Fibroblast of lung (primary cell): ENCODE measurements around the gene IP6K2. TPM values are rescaled to one million over a fixed set of nuclear protein-coding genes. Genes with fewer than 3 reads are reported as not detected.

Experiments used
- DNase-seq, 2 donors: peaks; one replicate each; pipeline versions ENCODE4 v3.0.0 to v3.0.0-alpha.2; 2010; ENCODE audit warnings: low read depth in 2 of 2
- H2AFZ ChIP-seq: 2 replicates; pipeline ENCODE4 v1.5.1; 2012; ENCODE audit warnings: low read length, control low read depth, inconsistent platforms
- H3K27ac ChIP-seq: 2 replicates; pipeline ENCODE4 v1.5.1; 2011; ENCODE audit warnings: low read length, control low read depth; ENCODE audit not compliant: insufficient read depth
- H3K27me3 ChIP-seq: 2 replicates; pipeline ENCODE4 v1.5.1; 2011; ENCODE audit warnings: mild to moderate bottlenecking, low read length; ENCODE audit not compliant: control insufficient read depth, insufficient read depth
- H3K36me3 ChIP-seq: 2 replicates; pipeline ENCODE4 v1.5.1; 2011; ENCODE audit warnings: low read length; ENCODE audit not compliant: control insufficient read depth, insufficient read depth
- H3K4me1 ChIP-seq: 2 replicates; pipeline ENCODE4 v1.5.1; 2011; ENCODE audit warnings: low read length; ENCODE audit not compliant: control insufficient read depth, insufficient read depth; ENCODE audit errors: extremely low read depth
- H3K4me2 ChIP-seq: 2 replicates; pipeline ENCODE4 v1.5.1; 2011; ENCODE audit warnings: low read length, control low read depth; ENCODE audit not compliant: insufficient read depth; ENCODE audit errors: extremely low read depth
- H3K4me3 ChIP-seq, 4 experiments: fragments of 200-600 bp in 1 of 4; sonication (generic) in 1 of 4; replicated peaks in 1 of 4; 2 replicates each; pipeline ENCODE4 v1.5.1; 2011 to 2016; ENCODE audit warnings: low read length in 4 of 4, low read depth in 3 of 4, mild to moderate bottlenecking in 3 of 4, control low read depth in 2 of 4, inconsistent platforms in 1 of 4, mixed read lengths in 1 of 4; ENCODE audit not compliant: insufficient read depth in 1 of 4; ENCODE audit errors: control extremely low read depth in 1 of 4
- H3K79me2 ChIP-seq: 2 replicates; pipeline ENCODE4 v1.5.1; 2012; ENCODE audit warnings: mild to moderate bottlenecking, low read length, inconsistent platforms; ENCODE audit not compliant: control insufficient read depth, insufficient read depth
- H3K9ac ChIP-seq: 2 replicates; pipeline ENCODE4 v1.5.1; 2011; ENCODE audit warnings: mild to moderate bottlenecking, low read length, control low read depth; ENCODE audit not compliant: insufficient read depth
- H3K9me3 ChIP-seq: 2 replicates; pipeline ENCODE4 v1.5.1; 2012; ENCODE audit warnings: low read depth, low read length; ENCODE audit not compliant: control insufficient read depth, insufficient read depth
- H4K20me1 ChIP-seq: 2 replicates; pipeline ENCODE4 v1.5.1; 2011; ENCODE audit warnings: low read length; ENCODE audit not compliant: control insufficient read depth, insufficient read depth; ENCODE audit errors: extremely low read depth
- CTCF ChIP-seq, 2 donors: IDR thresholded peaks in 1 of 2; conservative IDR thresholded peaks in 1 of 2; 1 replicate in 1 of 2; 2 replicates in 1 of 2; pipeline ENCODE4 v1.5.1; 2011 to 2012; ENCODE audit warnings: low read length in 2 of 2, control low read depth in 1 of 2, inconsistent platforms in 1 of 2, low read depth in 1 of 2, mild to moderate bottlenecking in 1 of 2
- EZH2 ChIP-seq: IDR thresholded peaks from 2 replicates; pipeline ENCODE4 v1.5.1; 2012; ENCODE audit warnings: low read length, control low read depth, mild to moderate bottlenecking; ENCODE audit errors: missing control alignments
- polyA plus RNA-seq, 2 donors: library from polyadenylated mRNA; depleted of rRNA in 1 of 2; stranded (reverse) in 1 of 2; unstranded in 1 of 2; fragments of >200 nt; gene quantifications; 2 replicates each; pipeline ENCODE4 v1.2.1, GENCODE V29; 2011 to 2012; ENCODE audit warnings: missing spikeins in 1 of 2
- total RNA-seq: library from RNA; depleted of rRNA; stranded (reverse); fragments of >200 nt; gene quantifications from 2 replicates; pipeline ENCODE4 v1.2.1, GENCODE V29; 2014

IP6K2 gene
- total and polyA plus RNA-seq, 2 donors (not counting 1 experiment from before 2014, with no cell fraction given), result 53.5 to 58.9 TPM

DNA sequence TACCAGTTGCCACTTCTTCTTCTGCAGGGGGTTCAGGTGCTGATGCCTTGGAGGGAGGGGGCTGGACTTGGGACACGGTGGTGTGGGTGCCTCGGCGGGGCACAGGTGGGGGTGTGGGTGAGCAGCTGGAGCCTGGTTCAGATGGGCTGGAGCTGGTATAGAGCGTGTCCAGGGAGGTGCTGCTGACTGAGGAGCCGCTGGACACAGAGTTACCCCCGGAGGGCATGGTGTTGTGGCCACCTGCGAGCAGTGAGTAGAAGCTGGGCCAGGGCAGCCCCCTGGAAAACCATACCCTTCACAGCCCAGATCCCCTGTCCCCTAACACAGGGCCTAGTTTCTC, 35.5 kb downstream of the IP6K2 start:
- no peak overlapping the region for H3K4me2 ChIP-seq
- H3K9me3 ChIP-seq, result no peaks in the 10 kb centered on the region
- no peaks in the 10 kb centered on the region for H3K27me3 ChIP-seq
- peaks cover 14% of the 10 kb centered on the region for H3K79me2 ChIP-seq
- DNase-seq, result no peak
- peaks cover 31% of the 10 kb centered on the region for H3K36me3 ChIP-seq
- no peak overlapping the region for H3K4me3 ChIP-seq
- H3K9ac ChIP-seq, result no peak overlapping the region
- no peak overlapping the region for H3K27ac ChIP-seq
- no peak for TF ChIP-seq EZH2
- no peak for TF ChIP-seq CTCF (conservative IDR thresholded peaks at IDR 0.05 in 1 of 2, IDR thresholded peaks at IDR 0.05 in 1 of 2; ENCODE audit: low read depth in 1 of 2, low read length in 2 of 2)
- H3K4me1 ChIP-seq, result peaks cover 20% of the 10 kb centered on the region
- no peaks in the 10 kb centered on the region for H4K20me1 ChIP-seq
- no peak overlapping the region for H2AFZ ChIP-seq

DNA sequence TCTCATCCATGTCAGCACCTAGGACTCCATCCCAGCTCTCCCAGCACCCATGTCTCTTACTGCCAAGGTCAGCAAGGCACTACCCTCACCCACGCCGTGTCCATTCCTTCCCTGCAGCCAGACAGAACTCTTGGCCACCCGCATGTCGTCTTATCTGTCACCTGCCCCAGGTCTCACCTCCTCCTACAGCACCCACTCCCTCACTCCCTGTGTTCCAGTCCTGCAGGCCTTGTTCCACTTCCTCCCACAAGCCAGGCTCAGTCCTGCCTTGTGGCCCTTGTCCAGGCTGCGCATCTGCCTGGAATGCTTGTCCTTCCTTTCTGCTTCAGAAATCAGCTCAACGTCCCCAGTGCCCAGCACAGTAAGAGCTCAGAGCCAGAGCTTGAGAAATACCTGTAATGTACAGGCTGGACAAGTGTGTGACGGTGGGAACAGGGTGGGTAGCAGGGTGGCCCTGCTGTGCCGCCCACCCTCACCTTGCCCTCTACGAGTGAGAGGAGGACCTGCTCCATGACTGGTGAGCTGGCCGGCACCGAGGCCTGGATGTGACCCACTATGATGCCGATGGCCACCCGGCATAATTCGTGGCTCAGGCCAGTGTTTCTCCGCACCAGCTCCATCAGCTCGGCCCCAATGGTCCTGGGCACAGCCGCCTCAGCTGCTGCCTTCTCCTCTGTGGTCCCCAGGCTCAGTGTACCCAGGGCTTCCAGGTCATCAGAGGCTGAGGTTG, 36.0 kb downstream of the IP6K2 start:
- TF ChIP-seq EZH2 (no peak), CTCF (conservative IDR thresholded peaks at IDR 0.05 in 1 of 2, IDR thresholded peaks at IDR 0.05 in 1 of 2; ENCODE audit: low read depth in 1 of 2, low read length in 2 of 2) (no peak)
- Histone ChIP-seq H2AFZ (no peak overlapping the region), H3K27ac (no peak overlapping the region), H3K27me3 (no peaks in the 10 kb centered on the region), H3K4me3 (no peak overlapping the region), H3K9me3 (no peaks in the 10 kb centered on the region), H3K4me2 (no peak overlapping the region), H3K4me1 (peaks cover 17% of the 10 kb centered on the region), H3K9ac (no peak overlapping the region), H3K79me2 (peaks cover 14% of the 10 kb centered on the region), H4K20me1 (no peaks in the 10 kb centered on the region), H3K36me3 (peaks cover 34% of the 10 kb centered on the region)
- DNase-seq, result no peak

GRCh38 chr3:48679411-48680391, 37.3 kb downstream of the IP6K2 start:
- H3K9me3 ChIP-seq, result no peaks in the 10 kb centered on the region
- peaks cover 6% of the 10 kb centered on the region for H3K79me2 ChIP-seq
- peaks cover 17% of the 10 kb centered on the region for H3K4me1 ChIP-seq
- TF ChIP-seq EZH2 (no peak), CTCF (conservative IDR thresholded peaks at IDR 0.05 in 1 of 2, IDR thresholded peaks at IDR 0.05 in 1 of 2; ENCODE audit: low read depth in 1 of 2, low read length in 2 of 2) (no peak)
- H2AFZ ChIP-seq, result no peak overlapping the region
- peaks cover 34% of the 10 kb centered on the region for H3K36me3 ChIP-seq
- H4K20me1 ChIP-seq, result no peaks in the 10 kb centered on the region
- DNase-seq, result no peak
- H3K4me2 ChIP-seq, result no peak overlapping the region
- no peak overlapping the region for H3K27ac ChIP-seq
- no peaks in the 10 kb centered on the region for H3K27me3 ChIP-seq
- no peak overlapping the region for H3K9ac ChIP-seq
- no peak overlapping the region for H3K4me3 ChIP-seq
